IMR-90 (cell line): ENCODE data around the gene SEMA6A. TPM values are rescaled to one million over a fixed set of nuclear protein-coding genes. Genes with fewer than 3 reads are reported as not detected.

Source experiments
- ATAC-seq: fragments of 200-7000 bp; cut with Tn5 transposase; 2 replicates; pipeline ENCODE4 v1.9.1; 2020; ENCODE audit warnings: low read depth, mild to moderate bottlenecking, moderate library complexity
- BruUV-seq: library from RNA; stranded (reverse); fragments of 400-500 nt; replicated peaks from 2 replicates; lab custom pipeline; 2021; lab: Mats Ljungman, UMichigan
- CTCF ChIA-PET: fragments of 300-600 bp; formaldehyde crosslinking; extraction: SDS; loops from one replicate; lab custom pipeline; 2021; ENCODE audit warnings: antibody characterized with exemption; lab: Yijun Ruan, JAX
- POLR2A ChIA-PET: fragments of 300-600 bp; sonication (Branson Sonifier 250); formaldehyde crosslinking; loops from one replicate; lab custom pipeline; 2022; ENCODE audit warnings: antibody characterized with exemption; ENCODE audit not compliant: unreplicated experiment; lab: Charles Lee
- DNase-seq: peaks from one replicate; pipeline ENCODE4 v3.0.0; 2013
- H2AFZ ChIP-seq: replicated peaks from 2 replicates; pipeline ENCODE3; 2013; ENCODE audit warnings: low read length, mild to moderate bottlenecking; ENCODE audit not compliant: poor library complexity
- H2AK5ac ChIP-seq: 2 replicates; pipeline ENCODE4 v1.6.1; 2013; ENCODE audit warnings: low read depth, low read length, inconsistent platforms
- H2AK9ac ChIP-seq: replicated peaks from 2 replicates; pipeline ENCODE3; 2013; ENCODE audit warnings: mild to moderate bottlenecking, low read depth, low read length, moderate library complexity; ENCODE audit not compliant: poor library complexity
- H2BK120ac ChIP-seq: 2 replicates; pipeline ENCODE4 v1.6.1; 2013; ENCODE audit warnings: low read depth, low read length, inconsistent platforms
- H2BK15ac ChIP-seq: 3 replicates; pipeline ENCODE4 v1.6.1; 2013; ENCODE audit warnings: low read depth, low read length, inconsistent platforms
- H2BK20ac ChIP-seq: 2 replicates; pipeline ENCODE4 v1.6.1; 2013; ENCODE audit warnings: low read depth, mild to moderate bottlenecking, inconsistent platforms, low read length, moderate library complexity
- H2BK5ac ChIP-seq: 2 replicates; pipeline ENCODE4 v1.6.1; 2013; ENCODE audit warnings: mild to moderate bottlenecking, low read depth, low read length, inconsistent platforms; ENCODE audit not compliant: poor library complexity, severe bottlenecking
- H3K14ac ChIP-seq: replicated peaks from 2 replicates; pipeline ENCODE4 v1.6.1; 2013; ENCODE audit warnings: low read depth, low read length, inconsistent platforms
- H3K18ac ChIP-seq: 2 replicates; pipeline ENCODE4 v1.6.1; 2013; ENCODE audit warnings: low read depth, low read length, control low read depth
- H3K23ac ChIP-seq: 2 replicates; pipeline ENCODE4 v1.6.1; 2013; ENCODE audit warnings: low read depth, low read length, inconsistent platforms
- H3K27ac ChIP-seq: 2 replicates; pipeline ENCODE4 v1.5.1; 2013; ENCODE audit warnings: mild to moderate bottlenecking, control low read depth, low read length; ENCODE audit not compliant: insufficient read depth
- H3K27me3 ChIP-seq: 2 replicates; pipeline ENCODE4 v1.6.1; 2013; ENCODE audit warnings: low read length; ENCODE audit not compliant: control insufficient read depth, insufficient read depth
- H3K36me3 ChIP-seq: 2 replicates; pipeline ENCODE4 v1.6.1; 2013; ENCODE audit warnings: low read length, mixed read lengths; ENCODE audit not compliant: control insufficient read depth, insufficient read depth
- H3K4ac ChIP-seq: 2 replicates; pipeline ENCODE4 v1.6.1; 2013; ENCODE audit warnings: low read depth, low read length, inconsistent platforms
- H3K4me1 ChIP-seq: 2 replicates; pipeline ENCODE4 v1.6.1; 2013; ENCODE audit warnings: low read length, mixed read lengths; ENCODE audit not compliant: control insufficient read depth, insufficient read depth
- H3K4me2 ChIP-seq: 2 replicates; pipeline ENCODE4 v1.6.1; 2013; ENCODE audit warnings: low read depth, mild to moderate bottlenecking, control low read depth, low read length, moderate library complexity
- H3K4me3 ChIP-seq: 2 replicates; pipeline ENCODE4 v1.5.1; 2013; ENCODE audit warnings: low read depth, mild to moderate bottlenecking, control low read depth, low read length, moderate library complexity; ENCODE audit not compliant: insufficient read depth
- H3K56ac ChIP-seq: 2 replicates; pipeline ENCODE4 v1.6.1; 2013; ENCODE audit warnings: low read length, inconsistent platforms; ENCODE audit not compliant: insufficient read depth; ENCODE audit errors: extremely low read depth
- H3K79me1 ChIP-seq, 2 experiments: 2 replicates each; pipeline ENCODE4 v1.6.1; 2013; ENCODE audit warnings: low read length in 2 of 2, inconsistent platforms in 1 of 2, low read depth in 1 of 2
- H3K9ac ChIP-seq: 2 replicates; pipeline ENCODE4 v1.6.1; 2013; ENCODE audit warnings: low read depth, low read length, control low read depth
- H3K9me1 ChIP-seq: 2 replicates; pipeline ENCODE4 v1.6.1; 2013; ENCODE audit warnings: low read length, inconsistent platforms; ENCODE audit not compliant: insufficient read depth
- H3K9me3 ChIP-seq: 2 replicates; pipeline ENCODE4 v1.6.1; 2013; ENCODE audit warnings: low read length; ENCODE audit not compliant: control insufficient read depth, insufficient read depth
- H4K20me1 ChIP-seq: 2 replicates; pipeline ENCODE4 v1.6.1; 2013; ENCODE audit warnings: low read length, inconsistent platforms; ENCODE audit not compliant: insufficient read depth
- H4K5ac ChIP-seq: 2 replicates; pipeline ENCODE4 v1.6.1; 2013; ENCODE audit warnings: mild to moderate bottlenecking, low read depth, low read length, control low read depth
- H4K8ac ChIP-seq, 2 experiments: 2 replicates each; pipeline ENCODE4 v1.6.1; 2013; ENCODE audit warnings: low read depth in 2 of 2, low read length in 2 of 2, control low read depth in 1 of 2, inconsistent platforms in 1 of 2
- H4K91ac ChIP-seq: 2 replicates; pipeline ENCODE4 v1.6.1; 2013; ENCODE audit warnings: low read depth, low read length, inconsistent platforms; ENCODE audit not compliant: insufficient read depth
- CHD1 ChIP-seq: IDR thresholded peaks from 2 replicates; pipeline ENCODE4 v1.6.1; 2012; ENCODE audit warnings: low read depth, low read length, improper control_type of control experiment
- CTCF ChIP-seq: conservative IDR thresholded peaks from 2 replicates; pipeline ENCODE4 v1.5.1; 2012; ENCODE audit warnings: mild to moderate bottlenecking, low read depth, low read length, improper control_type of control experiment
- FOS ChIP-seq: fragments of 150-350 bp; IDR thresholded peaks from 2 replicates; pipeline ENCODE4 v1.6.1; 2016; ENCODE audit warnings: low read depth, low read length
- MAZ ChIP-seq: IDR thresholded peaks from 2 replicates; pipeline ENCODE4 v1.6.1; 2012; ENCODE audit warnings: low read depth, mild to moderate bottlenecking, low read length, improper control_type of control experiment, moderate library complexity, borderline replicate concordance
- MXI1 ChIP-seq: IDR thresholded peaks from 2 replicates; pipeline ENCODE4 v1.6.1; 2012; ENCODE audit warnings: low read depth, mild to moderate bottlenecking, low read length, moderate library complexity, borderline replicate concordance
- NFE2L2 ChIP-seq: fragments of 150-350 bp; IDR thresholded peaks from 2 replicates; pipeline ENCODE4 v1.6.1; 2016; ENCODE audit warnings: low read depth, mild to moderate bottlenecking, low read length
- RFX5 ChIP-seq: IDR thresholded peaks from 2 replicates; pipeline ENCODE4 v1.8.0; 2012; ENCODE audit warnings: low read depth, mild to moderate bottlenecking, low read length, moderate library complexity
- SMC3 ChIP-seq: fragments of 150-350 bp; IDR thresholded peaks from 2 replicates; pipeline ENCODE4 v1.6.1; 2016; ENCODE audit warnings: low read depth, mild to moderate bottlenecking, antibody characterized with exemption, low read length, moderate library complexity
- USF2 ChIP-seq: fragments of 150-350 bp; IDR thresholded peaks from 2 replicates; pipeline ENCODE4 v1.6.1; 2017; ENCODE audit warnings: mild to moderate bottlenecking, antibody characterized with exemption, low read length, low read depth
- WGBS, 2 experiments: methylation state at CpG; one replicate each; pipeline versions ENCODE4 v1.1.5 to v1.1.7; 2013; ENCODE audit warnings: missing lambda C conversion rate in 2 of 2; ENCODE audit not compliant: insufficient read length in 1 of 2; ENCODE audit errors: extremely low coverage in 2 of 2; 5-methylcytosine and 5-hydroxymethylcytosine counted together
- dilution Hi-C: fragments of 300-500 bp; cut with HindIII; formaldehyde crosslinking; loops from one replicate; pipeline ENCODE4 v1.14.3; 2018; ENCODE audit warnings: low sequenced_read_pairs; ENCODE audit not compliant: unreplicated experiment
- in situ Hi-C: fragments of 300-500 bp; cut with MboI; formaldehyde crosslinking; loops from 3 replicates; pipeline ENCODE4 v1.14.3; 2019; ENCODE audit warnings: low sequenced_read_pairs, inconsistent platforms, mixed read lengths
- intact Hi-C: fragments of 100-400 bp; cut with micrococcal nuclease; formaldehyde crosslinking; loops from 2 replicates; pipeline ENCODE4 v1.10.0; 2022
- polyA plus RNA-seq, 3 experiments: library from polyadenylated mRNA; depleted of rRNA; stranded (reverse); fragments of >200 nt; gene quantifications; 2 replicates each; pipeline ENCODE4 v1.2.3, GENCODE V29; 2012; ENCODE audit warnings: low replicate concordance in 1 of 3
- total RNA-seq: library from RNA; depleted of rRNA; stranded (reverse); fragments of >200 nt; gene quantifications from 2 replicates; pipeline ENCODE4 v1.2.3, GENCODE V29; 2012

SEMA6A gene
- total and polyA plus RNA-seq, 2 of the 4 experiments (the other 2 are of a cell fraction) = 0.27 to 0.36 TPM

GRCh38 chr5:116520771-116521170, 53.9 kb downstream of the SEMA6A start:
- TF ChIP-seq FOS (no peak), MXI1 (no peak), CHD1 (no peak), CTCF (no peak), USF2 (no peak), SMC3 (no peak), NFE2L2 (no peak), MAZ (no peak), RFX5 (no peak)
- no peak overlapping the region for H3K18ac ChIP-seq
- no peak overlapping the region for H2BK20ac ChIP-seq
- peaks cover 1% of the 10 kb centered on the region; the same call in 1 of the 2 replicates for H3K27me3 ChIP-seq
- no peak overlapping the region for H3K4ac ChIP-seq
- ATAC-seq = no peak
- no peak overlapping the region for H4K5ac ChIP-seq
- BruUV-seq = no TSS peak
- no peaks in the 10 kb centered on the region for H3K4me1 ChIP-seq
- in situ Hi-C loops (no loop called here), intact Hi-C loops (no loop called here), dilution Hi-C loops (no loop called here)
- no peak overlapping the region for H2BK15ac ChIP-seq
- no peaks in the 10 kb centered on the region for H3K9me1 ChIP-seq
- H2AK5ac ChIP-seq = no peak overlapping the region
- no peak overlapping the region for H4K8ac ChIP-seq
- H3K4me3 ChIP-seq = no peak overlapping the region
- no peak overlapping the region for H2BK120ac ChIP-seq
- H3K9me3 ChIP-seq = no peaks in the 10 kb centered on the region
- H4K91ac ChIP-seq = no peak overlapping the region
- no CpG with 5 or more reads among the region's 1 CpG for whole genome bisulfite sequencing, 2 experiments
- DNase-seq = no peak
- no peak overlapping the region for H3K23ac ChIP-seq
- H3K36me3 ChIP-seq = no peaks in the 10 kb centered on the region
- no peak overlapping the region for H3K56ac ChIP-seq
- CTCF ChIA-PET = no interaction called here
- H3K79me1 ChIP-seq = no peaks in the 10 kb centered on the region
- H2BK5ac ChIP-seq = no peak overlapping the region
- no peak overlapping the region for H3K9ac ChIP-seq
- no peak overlapping the region for H3K14ac ChIP-seq
- POLR2A ChIA-PET = no interaction called here
- H2AFZ ChIP-seq = no peak overlapping the region
- no peak overlapping the region for H2AK9ac ChIP-seq
- no peak overlapping the region for H3K4me2 ChIP-seq
- H3K27ac ChIP-seq = no peak overlapping the region
- no peaks in the 10 kb centered on the region for H4K20me1 ChIP-seq
